Right lobe of liver (tissue), 6 donors: ENCODE results near the gene BHLHE40. TPM values are rescaled to one million over a fixed set of nuclear protein-coding genes. Genes with fewer than 3 reads are reported as not detected.

Source experiments
- ATAC-seq, 4 donors: fragments of 200-7000 bp; cut with Tn5 transposase; one replicate each; pipeline ENCODE4 v1.9.1; 2020; ENCODE audit warnings: mild to moderate bottlenecking in 4 of 4, moderate library complexity in 4 of 4
- DNase-seq, 3 donors: peaks; one replicate each; pipeline ENCODE4 v3.0.0-alpha.2; 2020
- H3K27ac ChIP-seq, 3 donors: fragments of 200-600 bp; one replicate each; pipeline ENCODE4 v1.8.0; 2022
- H3K27me3 ChIP-seq, 2 donors: fragments of 200-600 bp; one replicate each; pipeline ENCODE4 v1.8.0; 2022
- H3K36me3 ChIP-seq, 4 donors: fragments of 200-600 bp; sonication (generic) in 1 of 4; one replicate each; pipeline versions ENCODE4 v1.5.1 to v1.8.0; 2017 to 2022; ENCODE audit warnings: control low read depth in 1 of 4
- H3K4me1 ChIP-seq, 4 donors: fragments of 200-600 bp; sonication (generic) in 1 of 4; one replicate each; pipeline versions ENCODE4 v1.5.1 to v1.8.0; 2017 to 2022; ENCODE audit warnings: control low read depth in 1 of 4
- H3K4me3 ChIP-seq, 3 donors: fragments of 200-600 bp; one replicate each; pipeline ENCODE4 v1.8.0; 2022
- H3K9me3 ChIP-seq, 4 donors: fragments of 200-600 bp; sonication (generic) in 1 of 4; one replicate each; pipeline versions ENCODE4 v1.5.1 to v1.8.0; 2017 to 2022; ENCODE audit warnings: control low read depth in 1 of 4
- CTCF ChIP-seq, 4 donors: fragments of 200-600 bp in 3 of 4; fragments of 450-650 bp in 1 of 4; IDR thresholded peaks; one replicate each; pipeline versions ENCODE4 v1.5.1 to v1.8.0; 2016 to 2022; ENCODE audit warnings: antibody characterized with exemption in 4 of 4, mild to moderate bottlenecking in 2 of 4
- POLR2A ChIP-seq: fragments of 450-650 bp; IDR thresholded peaks from one replicate; pipeline ENCODE4 v1.6.1; 2017; ENCODE audit warnings: antibody characterized with exemption, mild to moderate bottlenecking
- WGBS: methylation state at CpG from one replicate; pipeline ENCODE4 v1.1.6; 2018; ENCODE audit warnings: low coverage, low lambda C conversion rate; ENCODE audit not compliant: insufficient coverage; ENCODE audit errors: missing lambda C conversion rate; 5-methylcytosine and 5-hydroxymethylcytosine counted together
- intact Hi-C, 2 donors: fragments of 100-400 bp; cut with DNase I; formaldehyde crosslinking; loops; one replicate each; pipeline versions ENCODE4 v1.11.2 to v1.14.1; 2022
- total RNA-seq, 6 experiments: library from RNA; depleted of rRNA in 2 of 6; stranded (reverse); fragments of >200 nt in 2 of 6; fragmentation: NEBNext Ultra II Directional in 3 of 6; extraction: Animal tissue kit (Norgen Biotek cat#: 25700) in 3 of 6; gene quantifications; one replicate each; pipeline versions ENCODE4 v1.1.0 to v1.2.4, GENCODE V29; 2016 to 2023
- donor health status: DM: no; HTN: yes; CAD: no.
- donor health status: DM: no; HTN: no; CAD: no.
- donor health status: DM: no; HTN: no; CAD: no.
- donor health status: DM: no; HTN: yes; CAD: no.
- donor health status: DM: no; HTN: yes; CAD: no.

Gene BHLHE40
- total RNA-seq, 6 experiments from 2014 or later, result 19.0 to 170 (median 57.7) TPM

- WGBS, result 4% methylated on average over 15 of the region's 32 CpGs
- ATAC-seq (peak; percentile 8 to 30 (median 20)), DNase-seq (peak; percentile 90 to 94 (median 92))
- Histone ChIP-seq H3K9me3 (no peaks in the 10 kb centered on the region), H3K27ac (peak overlapping the region; percentile 96 to 100 (median 100)), H3K27me3 (no peaks in the 10 kb centered on the region), H3K4me1 (peaks cover 0 to 52% (median 14%) of the 10 kb centered on the region in 4 donors), H3K4me3 (peak overlapping the region; percentile 76 to 94 (median 92)), H3K36me3 (peaks cover 9 to 17% (median 13%) of the 10 kb centered on the region in 4 donors)
- TF ChIP-seq CTCF (IDR thresholded peaks at IDR 0.05) (peak; percentile 95 to 98 (median 98)), POLR2A (peak; percentile 85)
- intact Hi-C loops, result no loop called here
Measured at GRCh38 chr3:4980229-4981203, 1.3 kb downstream of the BHLHE40 start.

- TF ChIP-seq POLR2A (no peak), CTCF (IDR thresholded peaks at IDR 0.05) (no peak)
- 2% methylated on average over 3 of the region's 3 CpGs for WGBS
- ATAC-seq (no peak), DNase-seq (no peak)
- H3K36me3 ChIP-seq, result peaks cover 9 to 17% (median 13%) of the 10 kb centered on the region in 4 donors
- peak overlapping the region; percentile 76 to 94 (median 92) for H3K4me3 ChIP-seq
- no peaks in the 10 kb centered on the region for H3K27me3 ChIP-seq
- intact Hi-C loops, result no loop called here
- peaks cover 0 to 56% (median 16%) of the 10 kb centered on the region in 4 donors for H3K4me1 ChIP-seq
- no peaks in the 10 kb centered on the region for H3K9me3 ChIP-seq
- peak overlapping the region; percentile 96 to 100 (median 100) for H3K27ac ChIP-seq
Measured at GRCh38 chr3:4981294-4981664, 2.0 kb downstream of the BHLHE40 start.

GRCh38 chr3:4981665-4982494, 2.6 kb downstream of the BHLHE40 start:
- no peaks in the 10 kb centered on the region for H3K9me3 ChIP-seq
- H3K27ac ChIP-seq, result peak overlapping the region; percentile 96 to 100 (median 100)
- TF ChIP-seq CTCF (IDR thresholded peaks at IDR 0.05) (peak in 3 of 4 donors; percentile 34 to 75 (median 36)), POLR2A (peak; percentile 84)
- H3K27me3 ChIP-seq, result no peaks in the 10 kb centered on the region
- peaks cover 0 to 54% (median 15%) of the 10 kb centered on the region in 4 donors for H3K4me1 ChIP-seq
- intact Hi-C loops, result no loop called here
- peaks cover 9 to 17% (median 13%) of the 10 kb centered on the region in 4 donors for H3K36me3 ChIP-seq
- ATAC-seq (no peak), DNase-seq (no peak)
- H3K4me3 ChIP-seq, result peak overlapping the region; percentile 76 to 94 (median 92)
- WGBS, result 5% methylated on average over 8 of the region's 8 CpGs
